SKM-1 treated with dmso at 0.1 percent for 144 hours (cell line): ENCODE measurements around the gene GNPTG.
A peak's percentile ranks its signal among the peaks of the same experiment; 100 is the strongest.

Source experiments
- DNase-seq: peaks from one replicate; lab custom pipeline; 2025; ENCODE audit not compliant: unreplicated experiment; lab: John Stamatoyannopoulos, UW

Gene GNPTG

GRCh38 chr16:1351582-1352362, at the start of gene GNPTG, which contains the start of gene TSR3:
Gene GNPTG (plus strand): TSS chr16:1351931. CDS start chr16:1351966, 35 bp downstream.
Gene TSR3 (minus strand): TSS chr16:1351878. CDS start chr16:1351804, 74 bp downstream.
- peak; percentile 53 for DNase-seq

GRCh38 chr16:1305823-1306222, 45.9 kb upstream of the GNPTG start:
- no peak for DNase-seq

GRCh38 chr16:1306334-1306733, 45.4 kb upstream of the GNPTG start:
- no peak for DNase-seq

- DNase-seq, result peak; percentile 70
These were observed 43.4 kb upstream of the GNPTG start for GRCh38 chr16:1308036-1308976.

GRCh38 chr16:1308977-1309885, 42.5 kb upstream of the GNPTG start, which contains the start of gene UBE2I:
Gene UBE2I (plus strand): TSS chr16:1309636. CDS start chr16:1314031, 4,395 bp downstream.
- DNase-seq, result peak; percentile 89

GRCh38 chr16:1309888-1310831, 41.6 kb upstream of the GNPTG start:
- peak; percentile 27 for DNase-seq

GRCh38 chr16:1310832-1311200, 40.9 kb upstream of the GNPTG start:
- no peak for DNase-seq

GRCh38 chr16:1311212-1311737, 40.5 kb upstream of the GNPTG start:
- no peak for DNase-seq

- no peak for DNase-seq
These were observed 39.8 kb upstream of the GNPTG start for GRCh38 chr16:1311738-1312466.

GRCh38 chr16:1312467-1312816, 39.3 kb upstream of the GNPTG start:
- no peak for DNase-seq

GRCh38 chr16:1312903-1313302, 38.8 kb upstream of the GNPTG start:
- no peak for DNase-seq

- no peak for DNase-seq
These were observed 37.9 kb upstream of the GNPTG start for GRCh38 chr16:1313721-1314369.

- no peak for DNase-seq
These were observed 37.2 kb upstream of the GNPTG start for GRCh38 chr16:1314399-1315068.

- DNase-seq, result no peak
These were observed 36.4 kb upstream of the GNPTG start for GRCh38 chr16:1315081-1316032.

GRCh38 chr16:1316033-1316405, 35.7 kb upstream of the GNPTG start:
- DNase-seq, result no peak

GRCh38 chr16:1317479-1318267, 34.1 kb upstream of the GNPTG start:
- no peak for DNase-seq
